ENCODE measurements around the gene ZDHHC6. TPM values are rescaled to one million over a fixed set of nuclear protein-coding genes. Genes with fewer than 3 reads are reported as not detected.
"Not testable (repeated sequence)": the region's sequence is repeated elsewhere in the genome, so short reads cannot be mapped to it uniquely, and the experiment has no call there.

The ZDHHC6 gene
- total RNA-seq, 1 experiment from 2014 or later = 24.5 TPM

GRCh38 chr10:112393341-112393740, 53.4 kb downstream of the ZDHHC6 start:
- H3K4me1 ChIP-seq (replicated peaks) = peaks cover 8% of the 10 kb centered on the region; the same call in 1 of the 2 replicates
- H3K9me3 ChIP-seq (replicated peaks) = no peaks in the 10 kb centered on the region
- no peak overlapping the region for H3K27ac ChIP-seq
- no peaks in the 10 kb centered on the region for H3K27me3 ChIP-seq (replicated peaks)
- no peaks in the 10 kb centered on the region for H3K36me3 ChIP-seq
- H3K4me3 ChIP-seq = no peak overlapping the region
- DNase-seq (ENCODE audit: low read depth in 1 of 2, low spot score in 2 of 2) = no peak

- Histone ChIP-seq H3K9me3 (replicated peaks) (no peaks in the 10 kb centered on the region), H3K4me1 (replicated peaks) (peaks cover 8% of the 10 kb centered on the region; the same call in 1 of the 2 replicates), H3K36me3 (no peaks in the 10 kb centered on the region), H3K4me3 (no peak overlapping the region), H3K27ac (no peak overlapping the region), H3K27me3 (replicated peaks) (no peaks in the 10 kb centered on the region)
- no peak for DNase-seq (ENCODE audit: low read depth in 1 of 2, low spot score in 2 of 2)
Observed at GRCh38 chr10:112390125-112390703, 56.5 kb downstream of the ZDHHC6 start.

GRCh38 chr10:112389271-112389822, 57.4 kb downstream of the ZDHHC6 start:
- Histone ChIP-seq H3K36me3 (no peaks in the 10 kb centered on the region), H3K4me3 (no peak overlapping the region), H3K4me1 (replicated peaks) (peaks cover 8% of the 10 kb centered on the region; the same call in 1 of the 2 replicates), H3K27me3 (replicated peaks) (0 out of 2 replicates have a peak, but pooled peaks cover 2% of the 10 kb centered on the region), H3K27ac (peak overlapping the region; percentile 52), H3K9me3 (replicated peaks) (no peaks in the 10 kb centered on the region)
- DNase-seq (ENCODE audit: low read depth in 1 of 2, low spot score in 2 of 2) = peak; percentile 60 to 61

- peaks cover 8% of the 10 kb centered on the region; the same call in 1 of the 2 replicates for H3K4me1 ChIP-seq (replicated peaks)
Observed at GRCh38 chr10:112388548-112388947, 58.2 kb downstream of the ZDHHC6 start.

GRCh38 chr10:112388056-112388455, 58.7 kb downstream of the ZDHHC6 start:
- not testable (repeated sequence) for H3K27me3 ChIP-seq (replicated peaks); H3K4me3 ChIP-seq
- peak in 1 of 2 experiments; percentile 2 for DNase-seq (ENCODE audit: low read depth in 1 of 2, low spot score in 2 of 2)

More at GRCh38 chr10:112388548-112388947, 58.2 kb downstream of the ZDHHC6 start:
- H3K27ac ChIP-seq = no peak overlapping the region
- H3K36me3 ChIP-seq = no peaks in the 10 kb centered on the region
- DNase-seq (ENCODE audit: low read depth in 1 of 2, low spot score in 2 of 2) = no peak
- no peaks in the 10 kb centered on the region for H3K9me3 ChIP-seq (replicated peaks)
- no peak overlapping the region for H3K4me3 ChIP-seq
- 0 out of 2 replicates have a peak, but pooled peaks cover 2% of the 10 kb centered on the region for H3K27me3 ChIP-seq (replicated peaks)

GRCh38 chr10:112385201-112385600, 61.5 kb downstream of the ZDHHC6 start:
- Histone ChIP-seq H3K4me1 (replicated peaks) (peaks cover 11% of the 10 kb centered on the region; the same call in 1 of the 2 replicates), H3K4me3 (no peak overlapping the region), H3K27me3 (replicated peaks) (0 out of 2 replicates have a peak, but pooled peaks cover 2% of the 10 kb centered on the region), H3K36me3 (no peaks in the 10 kb centered on the region), H3K27ac (no peak overlapping the region), H3K9me3 (replicated peaks) (no peaks in the 10 kb centered on the region)
- no peak for DNase-seq (ENCODE audit: low read depth in 1 of 2, low spot score in 2 of 2)

More at GRCh38 chr10:112388056-112388455, 58.7 kb downstream of the ZDHHC6 start:
- H3K9me3 ChIP-seq (replicated peaks); H3K27ac ChIP-seq; H3K36me3 ChIP-seq: not testable (repeated sequence)
- peaks cover 11% of the 10 kb centered on the region; the same call in 1 of the 2 replicates for H3K4me1 ChIP-seq (replicated peaks)

- Histone ChIP-seq H3K27ac (no peak overlapping the region), H3K9me3 (replicated peaks) (no peaks in the 10 kb centered on the region), H3K36me3 (no peaks in the 10 kb centered on the region), H3K27me3 (replicated peaks) (0 out of 2 replicates have a peak, but pooled peaks cover 2% of the 10 kb centered on the region), H3K4me3 (no peak overlapping the region), H3K4me1 (replicated peaks) (peaks cover 5% of the 10 kb centered on the region; the same call in 1 of the 2 replicates)
- no peak for DNase-seq (ENCODE audit: low read depth in 1 of 2, low spot score in 2 of 2)
Observed at GRCh38 chr10:112384141-112384540, 62.6 kb downstream of the ZDHHC6 start.

GRCh38 chr10:112383325-112383724, 63.4 kb downstream of the ZDHHC6 start:
- 0 out of 2 replicates have a peak, but pooled peaks cover 3% of the 10 kb centered on the region for H3K4me1 ChIP-seq (replicated peaks)
- no peak for DNase-seq (ENCODE audit: low read depth in 1 of 2, low spot score in 2 of 2)
- H3K4me3 ChIP-seq = no peak overlapping the region
- H3K27ac ChIP-seq = no peak overlapping the region
- H3K27me3 ChIP-seq (replicated peaks) = 0 out of 2 replicates have a peak, but pooled peaks cover 2% of the 10 kb centered on the region
- H3K36me3 ChIP-seq = no peaks in the 10 kb centered on the region
- no peaks in the 10 kb centered on the region for H3K9me3 ChIP-seq (replicated peaks)

- Histone ChIP-seq H3K4me3 (no peak overlapping the region), H3K36me3 (no peaks in the 10 kb centered on the region), H3K27me3 (replicated peaks) (0 out of 2 replicates have a peak, but pooled peaks cover 2% of the 10 kb centered on the region), H3K4me1 (replicated peaks) (0 out of 2 replicates have a peak, but pooled peaks cover 3% of the 10 kb centered on the region), H3K27ac (no peak overlapping the region), H3K9me3 (replicated peaks) (no peaks in the 10 kb centered on the region)
- DNase-seq (ENCODE audit: low read depth in 1 of 2, low spot score in 2 of 2) = peak in 1 of 2 experiments; percentile 12
Observed at GRCh38 chr10:112382515-112383235, 64.0 kb downstream of the ZDHHC6 start.

Other genes with a start within 250 kb of the ZDHHC6 start
- gene TECTB, start 163.5 kb downstream of the ZDHHC6 start, total RNA-seq (2014; rRNA removed; shearing (Covaris generic)) = not detected in 2 replicates
- gene ACSL5, start 72.8 kb downstream of the ZDHHC6 start, total RNA-seq (2014; rRNA removed; shearing (Covaris generic)) = 1.1 and 3.2 TPM in 2 replicates
- 24.7 and 33.4 TPM in 2 replicates for gene VTI1A, start 301 bp upstream of the ZDHHC6 start, total RNA-seq (2014; rRNA removed; shearing (Covaris generic))